HG03565 (cell line): ENCODE data around the gene STAB1.

Experiments used
- ATAC-seq: cut with Tn5 transposase; IDR thresholded peaks from one replicate; pipeline ENCODE4 v1.9.1; 2021; ENCODE audit warnings: mild to moderate bottlenecking, moderate library complexity; ENCODE audit not compliant: unreplicated experiment

The STAB1 gene

DNA sequence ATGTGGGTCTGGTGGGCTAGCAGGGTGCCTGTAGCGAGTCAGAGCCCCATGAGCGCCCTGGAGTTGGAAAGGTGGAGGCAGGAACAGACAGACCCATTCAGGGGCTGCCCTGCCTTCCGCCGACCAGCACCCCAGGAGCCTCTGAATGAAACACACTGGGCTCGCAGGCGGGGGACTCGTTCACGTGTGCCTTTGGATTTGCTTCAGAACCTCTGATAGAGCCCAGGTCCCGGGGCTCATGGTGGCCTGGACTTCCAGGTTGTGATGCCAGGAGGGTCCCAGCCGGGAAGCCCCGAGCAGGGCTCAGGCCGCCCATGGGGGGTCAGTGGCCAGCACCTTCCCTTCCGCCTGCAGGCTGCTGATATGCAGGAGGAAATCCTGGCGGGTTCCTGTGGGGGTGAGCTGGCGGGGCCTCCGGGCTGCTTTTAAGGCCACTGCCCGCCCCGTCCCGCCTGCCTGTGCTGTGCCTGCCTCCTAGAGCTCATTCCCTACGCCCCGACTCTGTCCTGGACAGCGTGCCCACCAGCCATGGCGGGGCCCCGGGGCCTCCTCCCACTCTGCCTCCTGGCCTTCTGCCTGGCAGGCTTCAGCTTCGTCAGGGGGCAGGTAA is at the start of gene STAB1:
Gene STAB1, plus strand, starts transcription at position 453 of the 610 bp plus-strand sequence. Its CDS starts 76 bp downstream, at position 529.
- ATAC-seq = no peak

- no peak for ATAC-seq
These were observed 49.1 kb upstream of the STAB1 start for GRCh38 chr3:52446042-52446441.

DNA sequence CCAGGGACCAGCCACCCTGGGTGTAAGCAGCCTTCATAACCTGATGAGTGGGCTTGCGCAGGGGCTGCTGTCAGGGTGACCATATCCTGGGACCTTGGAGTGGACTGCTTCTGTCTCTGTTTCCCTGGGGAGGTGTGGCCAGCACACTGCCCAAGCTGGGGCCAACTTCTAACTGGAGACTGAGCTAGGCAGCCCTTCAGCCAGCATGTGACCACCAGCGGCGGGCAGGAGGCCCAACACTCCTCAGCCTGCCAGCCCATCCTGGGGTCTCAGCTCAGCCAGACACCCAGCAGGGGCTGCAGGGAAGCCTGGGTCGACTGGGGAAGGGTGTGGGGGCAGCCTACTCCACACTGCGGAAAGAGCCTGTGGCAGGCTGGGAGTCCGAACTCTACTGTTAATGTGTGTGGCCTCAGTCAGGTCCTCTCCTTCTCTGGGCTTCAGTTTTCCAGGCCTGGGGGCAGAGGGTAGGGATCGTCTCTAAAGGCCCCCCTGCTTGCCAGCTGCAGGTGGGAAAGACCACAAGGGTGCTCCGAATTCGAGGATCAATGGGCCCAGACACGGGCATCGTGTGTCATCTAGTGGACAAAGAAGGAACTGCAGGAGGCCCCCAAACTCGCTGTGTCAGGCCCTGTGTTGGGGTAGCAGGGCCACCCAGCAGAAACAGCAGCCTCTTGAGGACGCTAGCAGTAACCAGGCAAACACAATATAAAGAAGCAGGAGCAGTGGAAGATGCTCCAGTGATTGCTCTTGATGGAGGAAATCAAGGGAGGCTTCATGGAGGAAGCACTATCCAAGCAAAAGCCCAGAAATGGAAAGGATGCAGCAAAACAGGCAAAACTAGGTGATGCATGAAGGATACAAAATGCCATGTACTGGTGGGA is 48.3 kb upstream of the STAB1 start:
- no peak for ATAC-seq

DNA sequence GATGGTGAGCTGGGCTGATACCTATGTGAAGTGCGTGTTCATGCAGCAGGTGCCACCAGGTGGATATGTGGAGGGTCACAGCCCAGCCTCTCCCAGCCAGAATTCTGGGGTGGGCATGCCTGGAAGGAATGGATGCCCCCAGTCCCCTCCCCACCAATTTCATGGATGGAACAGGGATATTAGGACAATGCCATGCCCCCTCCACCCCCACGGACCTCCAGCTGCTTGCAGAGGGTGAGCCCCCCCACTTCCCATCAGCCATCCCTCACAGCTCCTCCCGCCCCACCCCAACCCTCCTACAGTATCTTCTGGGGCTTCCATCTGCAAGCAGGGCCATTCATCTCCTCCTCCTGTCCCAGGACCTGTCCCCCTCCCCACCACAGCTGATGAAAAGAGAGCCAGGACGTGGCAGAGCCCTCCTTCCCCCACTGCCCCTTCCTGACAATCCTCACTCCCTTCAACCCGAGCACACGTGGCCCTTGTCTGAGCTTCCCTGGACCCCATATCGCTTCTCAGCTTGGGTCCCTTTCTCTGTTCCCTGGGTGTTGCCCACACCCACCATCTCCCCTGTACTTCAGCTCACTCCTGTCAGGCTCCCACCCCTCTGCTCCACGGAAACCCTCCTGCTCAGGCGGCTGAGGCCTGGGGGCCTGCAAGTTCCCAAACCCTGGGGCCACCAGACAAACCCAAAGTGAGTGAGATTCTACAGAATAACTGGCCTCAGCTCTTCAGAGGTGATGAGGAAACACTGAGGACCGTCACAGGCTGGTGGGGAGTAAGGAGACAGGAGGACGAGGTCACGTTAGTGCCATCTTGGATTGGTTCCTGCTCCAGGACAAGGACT is 47.4 kb upstream of the STAB1 start:
- no peak for ATAC-seq

DNA sequence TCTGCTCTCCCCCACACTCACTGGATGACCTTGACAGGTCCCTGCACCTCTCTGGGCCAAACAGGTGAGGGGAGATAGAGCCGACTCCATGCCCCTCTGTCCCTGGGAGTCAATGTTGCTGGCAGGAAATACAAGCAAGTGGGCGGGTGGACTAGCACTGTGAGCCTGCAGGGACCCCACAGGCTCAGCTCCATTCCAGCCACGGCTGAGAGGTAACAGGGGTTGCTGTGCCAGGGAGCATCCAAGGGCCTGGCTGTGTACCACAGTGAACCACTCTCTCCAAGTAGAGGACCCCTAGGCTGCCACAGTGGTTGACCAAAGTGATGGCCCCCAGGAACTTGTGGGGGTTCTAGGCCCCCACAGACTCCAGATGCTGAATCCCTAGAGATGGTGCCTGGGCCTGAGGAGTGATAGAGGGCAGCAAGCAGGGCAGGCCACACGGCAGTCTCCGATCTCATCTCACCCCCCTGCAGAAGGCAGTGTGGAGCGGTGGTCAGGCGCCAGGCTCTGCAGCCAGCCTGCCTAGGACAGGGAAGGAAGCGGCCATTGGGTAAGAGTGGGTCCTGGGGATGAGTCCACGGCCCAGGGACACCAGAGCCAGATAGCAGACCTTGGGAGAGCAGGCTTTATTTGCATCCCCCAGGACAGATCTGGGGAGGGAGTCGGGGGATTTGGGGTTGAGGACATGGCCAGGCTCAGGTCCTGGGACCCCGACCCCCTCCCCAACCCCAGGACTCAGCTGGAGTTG is 44.5 kb upstream of the STAB1 start:
- no peak for ATAC-seq

GRCh38 chr3:52451237-52452083 is 43.7 kb upstream of the STAB1 start:
- ATAC-seq = no peak

DNA sequence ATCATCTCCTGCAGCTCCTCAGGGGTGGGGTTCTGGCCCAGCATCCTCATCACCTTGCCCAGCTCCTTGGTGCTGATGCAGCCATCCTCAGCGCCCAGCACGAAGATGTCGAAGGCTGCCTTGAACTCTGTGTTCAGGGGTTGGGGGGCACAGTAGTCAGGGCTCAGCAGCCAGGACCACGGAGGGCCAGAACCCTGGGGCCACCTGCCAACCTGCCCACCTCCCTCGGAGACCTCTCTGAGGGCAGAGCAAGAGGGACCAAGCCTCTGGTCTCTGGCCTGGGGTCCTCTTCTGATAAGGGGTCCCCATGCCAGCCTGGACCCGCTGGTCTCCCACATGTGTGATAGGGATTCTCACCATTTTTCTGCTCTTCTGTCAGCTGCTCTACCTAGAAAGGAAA is 43.0 kb upstream of the STAB1 start:
- ATAC-seq = no peak

GRCh38 chr3:52452570-52453221 is 42.4 kb upstream of the STAB1 start:
- ATAC-seq = no peak

GRCh38 chr3:52453496-52454249 is 41.5 kb upstream of the STAB1 start, which contains the start of gene TNNC1:
TSS of gene TNNC1 (minus strand) at chr3:52454041. CDS start at chr3:52454015, 26 bp downstream.
- ATAC-seq = no peak

GRCh38 chr3:52454250-52454937 is 40.7 kb upstream of the STAB1 start:
- ATAC-seq = no peak

GRCh38 chr3:52454938-52455282 is 40.2 kb upstream of the STAB1 start:
- ATAC-seq = no peak

- ATAC-seq = peak; percentile 47
These were observed 39.6 kb upstream of the STAB1 start, which contains the start of gene NISCH for GRCh38 chr3:52455283-52456168. TSS of gene NISCH (plus strand) at chr3:52455604. CDS start at chr3:52455642, 38 bp downstream.

DNA sequence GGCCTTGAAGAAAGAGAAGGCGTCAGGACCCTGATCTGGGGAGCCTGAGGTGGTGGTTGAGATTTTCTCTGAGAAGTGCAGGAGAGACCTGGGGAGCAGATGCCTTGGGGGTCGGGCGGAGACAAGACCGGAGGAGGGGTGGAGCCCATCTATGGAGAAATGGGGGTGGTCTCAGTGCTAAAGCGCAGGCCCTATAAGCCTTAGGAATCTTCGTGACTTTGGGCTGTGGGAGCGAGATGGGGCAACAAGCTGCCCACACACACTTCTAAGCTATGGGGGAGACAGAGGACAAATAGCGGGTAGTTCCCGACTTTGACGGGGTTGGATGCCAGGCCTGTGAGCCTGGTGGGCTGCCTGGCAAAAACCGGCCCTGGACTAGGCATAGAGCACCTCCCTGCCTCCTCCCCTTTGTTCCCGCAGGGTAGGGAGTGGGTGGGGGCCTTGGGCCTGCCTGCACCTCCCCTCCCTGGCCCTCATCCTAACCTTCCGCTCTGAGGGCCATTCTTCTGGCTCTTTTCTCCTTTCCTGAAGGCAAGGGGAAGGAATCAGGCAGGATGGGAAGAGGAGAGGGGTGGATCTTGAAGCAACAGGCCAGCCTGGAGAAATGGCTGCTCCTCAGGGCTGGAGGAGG is 38.9 kb upstream of the STAB1 start:
- ATAC-seq = no peak

- ATAC-seq = no peak
These were observed 38.3 kb upstream of the STAB1 start for GRCh38 chr3:52456800-52457183.

DNA sequence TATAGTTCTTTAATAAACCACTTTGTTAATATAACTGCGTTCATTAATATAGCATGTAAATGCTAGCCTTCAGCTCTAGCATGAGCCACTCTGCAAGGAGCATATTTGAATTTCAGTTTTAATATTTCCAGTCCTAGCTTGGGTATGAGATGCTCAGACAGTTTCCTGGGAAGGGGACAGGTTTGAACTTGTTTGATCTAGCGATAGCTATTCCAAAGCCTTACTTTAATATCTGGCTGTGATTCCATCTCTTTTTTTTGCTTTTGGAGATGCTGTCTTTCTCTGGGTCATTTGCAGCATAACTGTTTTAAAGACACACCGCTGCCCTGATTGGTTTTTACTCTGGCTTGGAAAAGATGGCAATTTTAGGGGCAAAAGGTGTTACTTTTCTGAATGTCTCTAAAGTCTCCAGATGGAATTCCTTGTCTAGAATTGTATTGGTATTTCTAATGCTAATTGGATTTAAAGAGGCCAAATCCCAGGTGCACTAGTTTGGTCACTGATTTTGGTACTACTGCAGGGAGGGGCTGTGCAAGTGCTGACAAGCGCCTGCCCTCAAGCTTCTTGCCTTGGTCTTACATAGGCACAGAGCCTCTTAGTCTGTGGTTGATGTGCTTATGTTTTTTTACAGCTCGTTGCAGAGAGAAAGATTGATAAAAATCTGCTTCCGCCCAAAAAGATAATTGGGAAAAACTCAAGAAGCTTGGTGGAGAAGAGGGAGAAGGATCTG is 36.9 kb upstream of the STAB1 start:
- no peak for ATAC-seq
